ENCODE results near the gene GARS1.
"Not testable (repeated sequence)": the region's sequence is repeated elsewhere in the genome, so short reads cannot be mapped to it uniquely, and the experiment has no call there.

The GARS1 gene

DNA sequence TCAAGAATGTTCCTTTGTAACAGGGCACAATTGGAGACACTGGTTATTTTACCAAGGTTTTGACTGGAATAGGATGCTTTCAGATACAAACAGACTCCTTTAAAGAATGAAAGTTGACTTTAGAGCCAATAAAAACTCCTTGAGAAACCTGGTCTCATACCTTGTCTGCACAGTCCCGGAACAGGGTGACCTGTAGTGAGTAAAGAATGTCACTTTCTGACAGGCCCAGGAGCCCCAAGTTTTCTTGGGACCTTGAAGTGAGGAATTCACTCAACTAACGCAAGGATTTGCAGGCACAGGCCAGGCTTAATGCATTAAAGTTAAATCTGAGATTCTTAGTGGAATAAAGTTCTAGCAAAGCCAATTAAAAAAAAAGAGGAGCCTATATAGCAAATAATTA, 11.5 kb upstream of the GARS1 start:
- DNase-seq, result no peak

DNA sequence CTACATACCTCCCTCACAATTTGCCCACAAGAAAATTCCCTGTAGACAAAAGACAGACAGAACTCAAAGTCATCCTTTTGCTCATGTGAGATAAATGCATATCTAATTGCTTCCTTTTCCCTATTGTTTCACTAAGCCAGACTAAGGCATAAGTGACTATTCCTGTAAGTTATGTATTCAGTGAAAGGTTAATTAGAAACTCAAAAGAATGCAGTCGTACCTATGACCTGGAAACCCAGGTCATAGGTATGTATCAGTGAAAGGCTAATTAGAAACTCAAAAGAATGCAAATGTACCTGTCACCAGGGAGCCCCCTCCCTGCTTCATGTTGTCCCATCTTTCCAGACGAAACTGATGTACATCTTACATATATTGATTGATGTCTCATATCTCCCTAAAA, 10.3 kb upstream of the GARS1 start:
- DNase-seq, result no peak

DNA sequence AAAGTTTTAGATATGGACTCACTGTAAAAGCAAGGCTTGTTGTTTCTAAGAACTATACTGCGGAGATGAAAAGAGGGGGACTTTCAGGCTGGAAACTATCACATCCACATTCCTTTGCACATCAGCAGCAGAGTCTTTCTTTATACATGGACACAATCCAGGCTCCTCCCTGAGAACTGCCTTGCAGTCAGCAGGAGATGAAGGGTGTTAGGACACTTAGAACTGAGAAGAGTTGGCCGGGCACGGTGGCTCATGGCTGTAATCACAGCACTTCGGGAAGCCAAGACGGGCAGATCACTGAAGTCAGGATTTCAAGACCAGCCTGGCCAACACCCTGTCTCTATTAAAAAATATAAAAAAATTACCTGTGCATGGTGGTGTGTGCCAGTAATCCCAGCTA, 9.7 kb upstream of the GARS1 start:
- DNase-seq, result no peak

DNA sequence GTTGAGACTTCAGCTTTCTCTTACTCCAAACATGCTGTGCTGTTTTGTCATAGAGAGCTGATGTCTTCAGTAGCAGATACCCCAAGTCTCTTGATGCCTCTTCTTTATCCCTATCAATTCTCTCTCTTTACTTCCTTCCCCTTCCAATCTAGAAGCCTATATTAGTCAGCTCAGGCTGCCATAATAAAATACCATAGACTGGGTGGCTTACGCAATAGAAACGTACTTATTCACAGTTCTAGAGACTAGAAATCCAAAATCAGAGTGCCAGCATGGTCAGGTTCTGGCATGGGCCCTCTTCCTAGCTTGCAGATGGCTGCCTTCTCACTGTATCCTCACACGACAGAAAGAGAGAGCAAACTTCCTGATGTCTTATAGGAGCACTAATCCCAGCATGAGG, 9.0 kb upstream of the GARS1 start:
- no peak for DNase-seq

DNA sequence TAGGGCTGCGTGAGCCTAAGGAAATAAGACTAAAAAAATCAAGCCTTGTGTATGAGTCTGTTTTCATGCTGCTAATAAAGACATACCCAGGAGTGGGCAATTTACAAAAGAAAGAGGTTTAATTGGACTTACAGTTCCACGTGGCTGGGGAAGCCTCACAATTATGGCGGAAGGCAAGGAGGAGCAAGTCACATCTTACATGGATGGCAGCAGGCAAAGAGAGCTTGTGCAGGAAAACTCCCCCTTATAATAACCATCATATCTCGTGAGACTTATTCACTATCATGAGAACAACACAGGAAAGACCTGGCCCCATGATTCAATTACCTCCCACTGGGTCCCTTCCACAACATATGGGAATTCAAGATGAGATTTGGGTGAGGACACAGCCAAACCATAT, 7.1 kb upstream of the GARS1 start:
- DNase-seq, result not testable (repeated sequence)

DNA sequence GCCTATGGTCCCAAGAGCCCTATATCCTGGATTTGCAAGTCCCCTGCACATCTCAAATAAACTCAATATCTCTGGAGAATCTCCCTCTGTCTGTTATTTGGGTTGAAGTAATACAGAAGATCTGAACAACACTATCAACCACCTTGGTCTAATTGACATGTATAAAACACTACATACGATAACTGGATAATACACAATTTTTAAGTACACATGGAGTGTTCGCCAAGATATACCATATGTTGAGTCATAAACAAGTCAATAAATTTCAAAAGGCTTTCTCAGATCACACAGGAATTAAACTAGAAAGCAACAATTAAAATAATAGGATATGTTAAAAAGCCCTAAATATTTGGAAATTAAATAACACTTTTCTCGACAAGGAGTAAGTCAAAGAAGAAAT, 5.6 kb upstream of the GARS1 start:
- DNase-seq, result no peak

DNA sequence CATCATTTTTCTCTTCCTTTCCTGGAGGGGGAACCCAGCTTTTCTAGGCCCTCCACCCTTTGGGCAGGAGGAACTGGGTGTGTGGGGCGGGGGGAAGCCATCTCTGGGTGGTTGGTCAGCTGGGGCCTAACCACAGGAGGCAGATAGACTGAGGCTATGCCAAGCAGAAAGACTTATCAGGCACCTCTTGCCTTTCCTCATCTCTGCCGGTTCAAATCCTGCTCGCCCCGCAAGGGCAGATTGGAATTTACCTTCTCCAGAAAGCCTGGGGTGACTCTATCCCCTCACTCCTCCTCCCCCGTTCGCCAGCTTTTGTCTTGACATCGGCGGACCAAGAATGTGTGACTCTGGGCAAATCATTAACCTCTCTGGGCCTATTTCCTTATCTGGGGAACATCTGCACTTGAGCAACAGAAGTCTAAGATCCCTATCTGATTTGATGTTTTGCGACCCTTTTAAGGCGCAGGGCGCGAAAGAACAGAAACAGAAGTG, 584 bp upstream of the GARS1 start:
- no peak for DNase-seq

DNA sequence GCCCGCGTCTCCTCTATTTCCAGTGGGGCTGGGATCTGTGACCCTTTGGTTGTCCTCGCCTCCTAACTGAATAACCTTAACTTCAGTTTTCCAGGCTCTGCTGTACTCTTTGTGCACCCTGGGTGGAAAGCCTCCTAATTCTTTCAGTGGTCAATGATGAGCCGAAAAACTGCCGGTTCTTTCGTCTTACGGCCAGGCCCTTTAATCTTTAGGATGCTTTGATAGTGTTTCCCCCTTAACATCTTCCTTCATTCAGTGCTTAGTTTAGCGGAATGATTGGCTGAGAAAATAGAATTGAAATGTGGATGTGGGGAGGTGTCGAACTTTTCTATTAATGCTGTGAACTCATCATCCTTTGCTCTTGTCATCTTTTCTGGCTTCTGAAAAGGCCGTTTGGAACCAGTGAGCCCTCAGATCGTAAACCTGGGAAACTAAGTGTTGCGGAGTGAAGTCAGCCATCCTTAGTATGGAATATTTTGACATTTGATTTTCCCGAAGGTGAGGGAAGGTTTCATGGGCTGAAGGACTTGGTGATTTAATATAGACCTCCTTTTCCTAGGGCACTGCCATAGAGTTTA, 847 bp downstream of the GARS1 start:
- DNase-seq, result no peak

DNA sequence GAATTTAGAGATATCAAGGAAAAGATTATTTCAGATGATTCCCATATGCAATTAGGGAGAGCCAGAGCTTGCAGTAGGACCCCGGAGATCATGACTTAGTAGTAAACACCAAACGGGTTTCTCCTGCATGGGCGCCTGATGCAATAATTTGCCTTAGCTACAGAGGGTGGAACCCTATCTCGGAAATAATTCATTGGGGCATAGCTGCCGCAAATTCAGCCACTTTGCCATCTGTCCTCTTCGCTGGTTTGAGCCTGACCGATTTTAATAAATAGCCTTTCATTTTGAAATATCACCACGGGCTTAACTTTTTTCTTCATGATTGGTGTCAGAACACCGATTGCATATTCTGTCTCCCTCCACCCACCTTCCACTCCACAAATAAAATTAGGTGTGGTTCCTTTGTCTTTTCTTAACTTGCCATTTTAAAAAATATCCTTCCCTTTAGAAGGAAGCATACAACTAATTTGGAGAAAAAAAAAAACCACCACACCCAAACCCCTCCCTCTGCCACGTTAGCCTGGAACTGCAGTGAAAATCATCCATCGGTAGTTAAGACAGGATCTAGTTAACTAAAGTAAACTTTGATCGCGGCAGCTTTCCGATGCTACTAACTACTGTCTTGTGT, 1.4 kb downstream of the GARS1 start:
- DNase-seq, result peak; percentile 30

DNA sequence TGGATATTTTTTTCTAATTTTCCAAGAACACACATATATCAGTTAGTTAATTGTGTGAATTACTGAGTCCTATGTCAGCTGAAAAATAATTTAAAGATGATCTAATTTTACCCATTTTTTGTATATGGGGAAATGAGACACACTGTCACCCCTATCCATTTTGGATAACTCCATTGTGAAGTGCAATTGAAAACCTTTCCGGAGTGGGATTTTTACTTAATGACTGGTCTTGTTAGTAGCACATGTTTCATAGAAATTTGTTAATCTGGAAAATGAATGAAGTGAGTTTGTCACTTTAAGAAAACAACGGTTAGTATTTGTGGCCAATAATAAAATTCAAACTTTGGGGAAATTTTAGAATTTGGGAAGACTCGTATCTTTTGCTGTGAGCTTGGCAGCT, 2.0 kb downstream of the GARS1 start:
- no peak for DNase-seq

DNA sequence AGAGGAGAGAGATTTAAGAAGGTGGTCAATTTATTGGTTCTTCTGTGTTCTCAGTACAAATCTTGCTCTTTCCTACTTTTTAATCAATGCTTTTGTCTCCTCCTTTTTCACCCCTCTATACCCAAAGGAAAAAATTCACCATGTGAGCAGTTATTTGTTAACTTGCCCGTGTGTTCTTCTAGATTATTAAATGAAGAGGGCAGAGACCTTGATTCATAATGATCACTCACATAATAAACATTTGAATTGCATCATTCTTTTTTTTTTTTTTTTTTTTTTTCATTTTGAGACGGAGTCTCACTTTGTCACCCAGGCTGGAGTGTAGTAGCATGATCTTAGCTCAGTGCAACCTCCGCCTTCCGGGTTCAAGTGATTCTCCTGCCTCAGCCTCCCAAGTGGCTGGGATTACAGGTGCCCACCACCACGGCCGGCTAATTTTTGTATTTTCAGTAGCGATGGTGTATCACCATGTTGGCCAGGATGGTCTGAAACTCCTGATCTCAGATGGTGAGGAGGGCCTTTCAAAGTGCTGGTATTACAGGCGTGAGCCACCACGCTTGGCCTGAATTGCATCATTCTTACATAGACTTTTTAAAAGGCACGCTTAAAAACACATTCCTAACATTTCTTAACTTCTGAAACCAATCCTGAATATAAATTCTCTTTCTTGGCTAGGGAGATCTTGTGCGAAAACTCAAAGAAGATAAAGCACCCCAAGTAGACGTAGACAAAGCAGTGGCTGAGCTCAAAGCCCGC, 3.6 kb downstream of the GARS1 start:
- no peak for DNase-seq

DNA sequence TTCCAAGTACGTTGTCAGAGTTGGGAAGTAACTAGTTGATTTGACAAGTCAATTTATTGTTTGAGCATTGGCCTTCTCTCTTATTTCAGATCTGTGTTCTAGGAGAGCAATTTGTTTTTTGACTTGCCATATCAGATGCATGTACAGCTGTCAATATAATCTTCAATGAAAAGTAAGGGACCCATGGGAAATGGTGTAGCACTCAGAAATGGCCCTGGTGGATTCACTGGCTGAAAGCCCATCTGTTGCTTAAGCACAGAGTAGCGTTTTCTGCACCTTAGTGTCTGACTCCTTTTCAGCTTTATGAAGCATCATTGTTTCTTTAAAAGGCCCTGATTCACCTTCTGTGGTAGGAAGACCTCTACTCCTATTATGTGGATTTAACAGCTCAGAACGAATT, 10.2 kb downstream of the GARS1 start:
- DNase-seq, result no peak

DNA sequence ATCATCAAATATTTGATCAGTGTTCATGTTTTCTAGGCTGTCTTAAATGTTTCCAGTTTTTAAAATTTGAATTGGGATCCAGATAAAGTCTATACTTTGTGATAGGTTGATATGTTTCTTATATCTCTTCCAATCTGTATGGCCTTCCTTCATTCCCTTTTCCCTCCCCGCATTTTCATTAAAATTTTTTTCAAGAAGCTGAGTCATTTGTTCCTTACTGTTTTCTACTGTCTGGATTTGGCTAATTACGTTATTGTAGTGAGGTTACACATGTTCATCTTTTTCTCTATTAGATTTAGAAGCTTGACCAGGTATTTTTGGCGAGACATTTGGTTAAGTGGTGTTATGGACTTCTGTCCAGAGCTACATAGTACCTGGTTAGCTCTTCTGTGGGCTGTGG, 11.2 kb downstream of the GARS1 start:
- DNase-seq, result no peak

DNA sequence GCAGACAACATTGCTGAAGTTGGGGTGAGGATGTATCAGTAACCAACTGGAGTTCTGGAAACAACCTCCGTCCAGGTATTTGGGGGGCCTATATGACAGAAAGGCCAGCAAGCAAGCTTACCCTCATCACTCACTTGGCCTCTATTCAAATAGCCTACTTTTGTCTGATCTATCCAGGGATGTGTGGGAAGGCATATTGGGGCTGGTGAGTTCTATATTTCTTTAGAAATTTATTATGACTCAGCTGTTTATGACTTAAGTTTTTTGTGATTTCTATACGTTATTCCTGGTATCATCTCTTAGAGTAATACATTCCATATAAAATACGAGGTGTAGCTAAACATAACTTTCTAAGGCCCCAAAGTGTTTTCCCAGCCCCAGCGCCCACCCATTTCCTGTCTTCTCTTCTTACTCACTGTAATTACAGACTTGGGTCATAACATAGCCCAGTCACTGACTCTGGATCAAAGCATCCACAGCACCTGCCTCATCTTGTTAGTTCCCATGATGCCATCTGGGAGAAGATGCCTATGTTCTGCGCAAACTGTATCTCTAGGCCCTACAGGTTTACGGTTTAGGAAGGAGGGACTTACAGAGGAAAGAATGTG, 18.1 kb downstream of the GARS1 start:
- no peak for DNase-seq

DNA sequence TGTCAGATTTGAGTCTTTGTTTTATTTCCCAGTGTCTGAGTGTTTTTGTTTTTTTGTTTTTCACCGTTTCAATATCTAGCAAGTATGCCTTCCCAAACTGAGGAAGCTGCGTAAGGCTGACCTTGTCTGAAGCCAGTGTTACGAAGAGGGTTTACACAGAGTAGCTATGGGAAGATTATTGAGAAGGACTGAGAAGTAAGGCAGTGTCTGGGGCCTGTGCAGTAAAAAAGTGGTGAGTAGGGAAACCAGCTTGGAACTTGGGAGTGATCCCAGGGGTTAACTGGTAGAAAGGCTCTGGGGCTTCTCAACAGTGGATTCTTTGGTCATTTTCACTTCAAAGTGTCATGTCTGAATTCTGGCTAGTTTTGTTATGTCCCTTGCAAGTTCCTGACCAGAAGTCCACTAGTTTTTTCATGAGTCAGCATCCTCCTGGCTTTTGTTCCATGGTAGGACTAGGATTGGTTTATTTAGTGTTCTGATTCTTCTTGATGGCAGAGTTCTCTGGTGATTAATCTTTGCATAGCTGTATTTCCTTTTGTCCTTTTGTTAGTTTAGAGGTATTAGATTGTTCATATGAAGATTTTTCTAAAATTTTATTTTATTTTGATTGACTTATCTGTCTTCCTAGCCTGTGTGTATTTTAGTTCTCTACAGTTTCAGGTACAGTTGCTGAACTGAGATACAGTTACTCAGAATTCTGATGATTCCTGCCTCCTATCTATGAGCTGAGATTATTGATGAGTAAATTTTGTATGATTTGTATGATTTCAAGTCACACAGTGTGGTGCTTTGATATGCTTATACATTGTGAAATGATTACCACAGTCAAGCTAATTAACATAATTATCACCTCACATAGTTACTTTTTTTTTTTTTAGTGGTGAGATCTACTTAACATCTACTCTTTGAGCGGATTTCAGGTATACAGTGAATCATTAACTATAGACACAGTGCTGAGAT, 19.0 kb downstream of the GARS1 start:
- DNase-seq, result no peak

DNA sequence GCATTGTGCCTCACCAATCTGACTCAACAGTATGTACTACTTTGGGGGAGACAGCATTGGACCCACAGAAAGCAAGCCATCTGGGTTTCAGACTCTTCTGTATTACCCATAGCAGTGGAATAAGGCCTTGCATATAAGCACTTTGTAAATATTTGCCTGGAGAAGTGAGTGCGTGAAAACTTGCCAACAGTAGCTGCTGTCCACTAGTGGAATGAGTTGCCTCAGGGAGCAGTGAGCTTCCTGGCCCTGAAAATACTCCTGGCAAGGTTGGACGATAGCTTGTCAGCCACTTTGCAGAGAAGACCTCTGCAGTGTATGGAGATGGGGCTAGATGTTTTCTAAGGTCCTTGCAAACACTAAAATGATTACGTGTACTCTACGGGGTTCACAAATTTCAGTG, 21.6 kb downstream of the GARS1 start:
- DNase-seq, result no peak

DNA sequence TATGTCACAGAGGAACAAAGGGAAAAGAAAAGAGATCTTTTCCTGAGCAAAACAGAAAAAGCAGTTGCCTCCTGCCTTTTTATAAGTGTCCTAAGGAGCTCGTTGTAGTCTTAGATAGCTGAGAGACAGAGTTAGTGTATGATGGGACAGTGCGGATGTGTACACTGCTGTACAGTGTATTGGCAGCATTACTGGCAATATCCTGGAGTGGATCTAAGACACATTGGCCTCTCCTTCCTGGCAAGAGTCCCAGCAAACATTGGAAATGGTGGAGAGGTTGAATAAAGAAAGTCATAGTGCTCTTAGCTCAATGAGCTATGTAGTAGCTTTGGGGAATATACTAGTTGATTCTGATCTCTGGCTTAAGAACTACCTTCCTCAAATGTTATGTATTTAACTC, 22.7 kb downstream of the GARS1 start:
- DNase-seq, result no peak

DNA sequence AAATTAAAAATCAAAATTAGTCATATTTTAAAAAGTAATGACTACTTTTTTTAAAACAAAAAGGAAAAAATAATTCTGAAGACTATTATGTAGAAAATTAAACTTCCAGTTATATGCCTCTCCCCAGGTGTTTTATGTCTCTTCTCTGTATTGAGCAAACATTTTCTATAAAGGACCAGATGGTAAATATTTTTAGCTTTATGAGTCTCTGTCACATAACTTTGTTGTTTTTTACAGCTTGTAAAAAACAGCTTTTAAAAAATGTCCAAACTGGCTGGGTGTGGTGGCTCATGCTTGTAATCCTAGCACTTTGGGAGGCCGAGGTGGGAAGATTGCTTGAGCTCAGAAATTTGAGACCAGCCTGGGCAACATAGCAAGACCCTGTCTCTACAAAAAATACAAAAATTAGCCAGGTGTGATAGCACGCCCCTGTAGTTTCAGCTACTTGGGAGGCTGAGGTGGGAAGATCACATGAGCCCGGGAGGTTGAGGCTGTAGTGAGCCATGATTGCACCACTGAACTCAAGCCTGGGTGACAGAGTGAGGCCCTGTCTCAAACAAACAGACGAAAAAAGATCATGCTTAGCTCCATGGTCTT, 23.5 kb downstream of the GARS1 start:
- DNase-seq, result no peak

DNA sequence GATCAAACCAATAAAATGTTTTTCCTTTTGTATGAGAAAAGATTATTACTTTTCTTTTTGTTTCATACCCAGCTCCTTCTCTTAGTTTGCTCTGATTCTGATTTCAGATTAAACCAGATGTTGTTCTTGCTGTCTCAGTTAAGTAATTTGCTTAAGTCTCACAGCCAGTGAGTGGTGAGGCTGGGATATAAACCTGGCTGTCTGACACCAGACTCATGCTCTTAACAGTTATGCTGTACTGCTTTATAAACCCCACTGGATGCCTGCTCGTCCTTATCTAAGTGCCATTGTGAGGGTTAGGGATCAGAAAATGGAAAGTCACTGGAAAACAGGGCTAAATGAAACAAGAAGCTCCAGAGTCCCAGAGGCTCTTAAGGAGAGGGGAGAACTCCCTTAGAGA, 24.3 kb downstream of the GARS1 start:
- DNase-seq, result no peak

DNA sequence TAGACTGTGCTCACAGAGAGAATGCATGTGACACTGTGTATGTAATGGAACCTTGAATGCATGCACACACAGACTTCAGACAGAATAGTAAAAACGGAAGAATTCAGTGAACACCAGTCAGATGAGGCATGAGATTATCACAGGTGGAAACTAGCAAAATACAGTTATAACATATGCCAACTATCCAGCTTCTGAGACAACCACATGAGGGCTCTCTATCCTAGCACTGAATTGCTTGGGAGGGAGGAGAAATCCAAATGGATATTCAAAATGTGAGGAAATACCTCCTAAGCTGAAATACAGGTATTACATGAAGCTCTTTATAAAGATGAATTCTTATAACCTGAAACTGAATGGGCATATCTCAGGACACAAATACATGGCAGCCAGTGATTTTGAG, 30.6 kb downstream of the GARS1 start:
- DNase-seq, result peak; percentile 15

DNA sequence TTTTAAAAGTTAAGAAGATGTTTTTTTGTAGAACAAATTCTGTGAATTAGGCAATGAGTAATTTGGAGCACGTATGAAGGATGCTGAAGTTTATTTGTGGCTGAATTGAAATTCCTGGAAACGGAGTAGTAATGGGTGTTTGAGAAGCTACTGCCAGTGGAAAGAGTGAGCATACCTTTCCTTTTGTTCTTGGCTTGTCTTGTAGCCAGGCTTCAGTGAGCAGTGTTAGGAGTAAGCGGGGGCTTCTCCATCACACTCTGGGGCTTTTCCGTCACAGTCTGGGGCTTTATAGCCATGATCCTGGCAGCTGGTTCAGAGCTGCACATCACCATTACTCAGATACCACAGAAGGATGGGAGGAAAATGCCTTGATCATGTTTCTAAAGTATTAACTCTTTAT, 32.3 kb downstream of the GARS1 start:
- no peak for DNase-seq

DNA sequence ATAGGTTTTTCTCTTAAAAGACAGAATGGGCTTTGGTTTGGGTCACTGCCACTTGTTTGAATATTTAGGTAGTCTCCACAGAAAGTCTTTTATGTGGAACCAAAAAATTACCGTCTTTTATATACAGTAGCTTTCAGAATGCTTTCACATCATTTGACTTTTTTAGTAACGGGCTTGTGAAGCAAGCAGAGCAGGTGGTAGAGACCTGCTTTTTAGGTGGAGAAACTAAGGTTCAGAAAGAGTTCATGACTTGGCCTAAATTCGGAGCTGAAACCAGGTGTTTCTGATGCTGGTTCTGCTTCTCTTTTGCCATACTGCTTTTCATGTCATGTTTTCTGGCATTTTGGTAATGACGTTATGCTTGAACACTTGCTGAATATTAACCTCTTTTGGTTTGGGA, 36.3 kb downstream of the GARS1 start:
- no peak for DNase-seq
